WI38 (cell line): ENCODE data around the gene BTC.

ENCODE experiments used
- H3K4me3 ChIP-seq: 2 replicates; pipeline ENCODE4 v1.5.1; 2011; ENCODE audit warnings: low read depth, mild to moderate bottlenecking, control low read depth, low read length
- CTCF ChIP-seq: IDR thresholded peaks from 2 replicates; pipeline ENCODE4 v1.5.1; 2012; ENCODE audit warnings: low read depth, mild to moderate bottlenecking, control low read depth, low read length

BTC gene

GRCh38 chr4:74757136-74757535 is 37.2 kb downstream of the BTC start:
- TF ChIP-seq CTCF, result no peak
- no peak overlapping the region for H3K4me3 ChIP-seq

DNA sequence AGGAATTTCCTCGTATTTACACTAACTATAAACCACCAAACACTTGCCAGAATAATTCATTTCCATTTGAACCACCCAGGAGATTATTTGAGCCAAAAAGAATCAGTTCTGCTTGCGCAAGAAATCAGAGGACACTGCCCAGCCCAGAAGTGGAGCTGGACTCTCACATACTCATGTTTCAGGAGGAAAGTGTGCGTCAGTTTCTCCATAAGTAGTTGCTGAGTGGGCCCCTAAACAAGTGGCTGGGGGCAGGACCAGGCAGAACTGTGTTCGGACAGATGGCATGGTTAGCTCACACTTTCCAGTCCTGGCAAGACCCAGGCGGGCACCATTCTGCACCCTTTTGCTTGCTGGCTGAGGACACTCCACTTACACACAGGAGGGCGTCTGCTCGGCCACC is 38.8 kb downstream of the BTC start:
- no peak for TF ChIP-seq CTCF
- H3K4me3 ChIP-seq, result no peak overlapping the region

DNA sequence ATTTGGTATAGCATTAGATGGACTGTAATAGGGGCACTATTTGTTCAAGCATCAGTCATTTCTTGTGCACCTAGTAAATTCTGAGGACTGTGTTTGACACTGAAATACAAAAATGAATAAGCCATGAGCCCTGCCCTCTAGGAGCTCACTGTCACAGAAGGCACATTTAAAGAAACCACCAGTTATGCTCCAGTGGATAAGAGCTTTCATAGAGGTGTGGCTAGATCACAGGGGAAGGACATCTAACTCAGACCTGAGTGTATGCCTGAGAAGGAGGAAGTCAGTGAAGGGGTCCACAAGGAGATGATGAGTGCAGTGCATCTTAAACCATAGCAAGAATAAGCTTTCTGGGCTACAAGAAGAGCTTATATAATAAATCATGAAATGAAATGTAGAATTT is 40.1 kb downstream of the BTC start:
- TF ChIP-seq CTCF, result no peak
- no peak overlapping the region for H3K4me3 ChIP-seq

DNA sequence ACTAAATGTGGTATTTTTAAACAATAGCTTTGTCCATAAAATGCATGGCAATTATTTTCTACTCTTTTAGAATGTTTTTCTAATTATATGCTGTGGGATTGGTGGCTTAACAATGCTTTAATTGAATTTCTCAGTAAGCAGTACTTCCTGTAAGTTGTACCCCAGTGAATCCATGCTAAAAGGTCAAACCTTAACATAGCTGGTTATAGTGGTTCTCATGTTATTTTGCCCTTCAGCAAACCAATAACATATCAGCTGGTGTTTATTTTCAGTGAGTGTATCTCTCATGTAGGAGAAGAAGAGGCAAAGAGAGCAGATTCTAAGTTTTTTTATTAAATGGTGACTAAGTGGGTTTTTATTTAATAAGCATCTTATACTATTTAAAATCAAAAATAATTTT is 41.5 kb downstream of the BTC start:
- no peak overlapping the region for H3K4me3 ChIP-seq
- no peak for TF ChIP-seq CTCF

- TF ChIP-seq CTCF, result no peak
- no peak overlapping the region for H3K4me3 ChIP-seq
Measured at GRCh38 chr4:74751856-74752255, 42.5 kb downstream of the BTC start.

GRCh38 chr4:74751247-74751646 is 43.1 kb downstream of the BTC start:
- no peak overlapping the region for H3K4me3 ChIP-seq
- TF ChIP-seq CTCF, result no peak

DNA sequence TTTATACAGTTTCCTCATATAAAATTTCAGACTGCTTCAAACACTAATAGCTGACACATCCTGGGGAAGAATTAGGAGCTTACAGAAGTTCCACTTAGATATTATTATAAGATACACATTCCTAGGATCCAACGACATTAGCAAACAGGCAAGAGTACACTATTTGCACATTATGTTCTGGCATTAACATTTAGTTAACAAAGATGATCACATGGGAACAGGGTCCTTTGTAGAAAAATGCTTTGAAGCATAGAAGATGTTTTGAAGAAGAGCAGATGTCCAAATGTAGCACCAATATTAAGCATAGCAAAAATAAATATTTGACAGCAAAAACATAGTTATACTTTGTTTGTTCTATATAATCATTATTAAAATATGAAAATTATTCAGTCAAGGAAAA is 52.1 kb downstream of the BTC start:
- no peak for TF ChIP-seq CTCF
- H3K4me3 ChIP-seq, result no peak overlapping the region
